Measurements from ENCODE around the gene MPC2.

GRCh38 chr1:167966050-167966449 is 29.2 kb upstream of the MPC2 start:
- no peak for TF ChIP-seq EZH2 (IDR thresholded peaks at IDR 0.05; ENCODE audit: borderline replicate concordance, low read depth, low read length, severe bottlenecking)
- TF ChIP-seq, protein P1, sequence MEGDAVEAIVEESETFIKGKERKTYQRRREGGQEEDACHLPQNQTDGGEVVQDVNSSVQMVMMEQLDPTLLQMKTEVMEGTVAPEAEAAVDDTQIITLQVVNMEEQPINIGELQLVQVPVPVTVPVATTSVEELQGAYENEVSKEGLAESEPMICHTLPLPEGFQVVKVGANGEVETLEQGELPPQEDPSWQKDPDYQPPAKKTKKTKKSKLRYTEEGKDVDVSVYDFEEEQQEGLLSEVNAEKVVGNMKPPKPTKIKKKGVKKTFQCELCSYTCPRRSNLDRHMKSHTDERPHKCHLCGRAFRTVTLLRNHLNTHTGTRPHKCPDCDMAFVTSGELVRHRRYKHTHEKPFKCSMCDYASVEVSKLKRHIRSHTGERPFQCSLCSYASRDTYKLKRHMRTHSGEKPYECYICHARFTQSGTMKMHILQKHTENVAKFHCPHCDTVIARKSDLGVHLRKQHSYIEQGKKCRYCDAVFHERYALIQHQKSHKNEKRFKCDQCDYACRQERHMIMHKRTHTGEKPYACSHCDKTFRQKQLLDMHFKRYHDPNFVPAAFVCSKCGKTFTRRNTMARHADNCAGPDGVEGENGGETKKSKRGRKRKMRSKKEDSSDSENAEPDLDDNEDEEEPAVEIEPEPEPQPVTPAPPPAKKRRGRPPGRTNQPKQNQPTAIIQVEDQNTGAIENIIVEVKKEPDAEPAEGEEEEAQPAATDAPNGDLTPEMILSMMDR (IDR thresholded peaks at IDR 0.05; ENCODE audit: borderline replicate concordance, extremely low read depth, low read length, poor library complexity, severe bottlenecking): no peak

Data from DND-41 (cell line).